GM18519 (cell line): ENCODE measurements around the gene DDX55.
A peak's percentile ranks its signal among the peaks of the same experiment; 100 is the strongest.
"Not testable (repeated sequence)": the region's sequence is repeated elsewhere in the genome, so short reads cannot be mapped to it uniquely, and the experiment has no call there.

Experiments
- ATAC-seq: cut with Tn5 transposase; IDR thresholded peaks from one replicate; pipeline ENCODE4 v1.9.1; 2021; ENCODE audit warnings: mild to moderate bottlenecking, moderate library complexity; ENCODE audit not compliant: unreplicated experiment, low FRiP score

The DDX55 gene, protein sequence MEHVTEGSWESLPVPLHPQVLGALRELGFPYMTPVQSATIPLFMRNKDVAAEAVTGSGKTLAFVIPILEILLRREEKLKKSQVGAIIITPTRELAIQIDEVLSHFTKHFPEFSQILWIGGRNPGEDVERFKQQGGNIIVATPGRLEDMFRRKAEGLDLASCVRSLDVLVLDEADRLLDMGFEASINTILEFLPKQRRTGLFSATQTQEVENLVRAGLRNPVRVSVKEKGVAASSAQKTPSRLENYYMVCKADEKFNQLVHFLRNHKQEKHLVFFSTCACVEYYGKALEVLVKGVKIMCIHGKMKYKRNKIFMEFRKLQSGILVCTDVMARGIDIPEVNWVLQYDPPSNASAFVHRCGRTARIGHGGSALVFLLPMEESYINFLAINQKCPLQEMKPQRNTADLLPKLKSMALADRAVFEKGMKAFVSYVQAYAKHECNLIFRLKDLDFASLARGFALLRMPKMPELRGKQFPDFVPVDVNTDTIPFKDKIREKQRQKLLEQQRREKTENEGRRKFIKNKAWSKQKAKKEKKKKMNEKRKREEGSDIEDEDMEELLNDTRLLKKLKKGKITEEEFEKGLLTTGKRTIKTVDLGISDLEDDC

GRCh38 chr12:123601602-123602489, at the start of gene DDX55:
TSS of gene DDX55 (plus strand) at chr12:123602099. CDS start at chr12:123602149, 50 bp downstream.
- peak; percentile 71 for ATAC-seq

- not testable (repeated sequence) for ATAC-seq
These were observed 47.8 kb upstream of the DDX55 start for GRCh38 chr12:123554136-123554535.

GRCh38 chr12:123554843-123555242, 47.1 kb upstream of the DDX55 start:
- ATAC-seq = not testable (repeated sequence)

DNA sequence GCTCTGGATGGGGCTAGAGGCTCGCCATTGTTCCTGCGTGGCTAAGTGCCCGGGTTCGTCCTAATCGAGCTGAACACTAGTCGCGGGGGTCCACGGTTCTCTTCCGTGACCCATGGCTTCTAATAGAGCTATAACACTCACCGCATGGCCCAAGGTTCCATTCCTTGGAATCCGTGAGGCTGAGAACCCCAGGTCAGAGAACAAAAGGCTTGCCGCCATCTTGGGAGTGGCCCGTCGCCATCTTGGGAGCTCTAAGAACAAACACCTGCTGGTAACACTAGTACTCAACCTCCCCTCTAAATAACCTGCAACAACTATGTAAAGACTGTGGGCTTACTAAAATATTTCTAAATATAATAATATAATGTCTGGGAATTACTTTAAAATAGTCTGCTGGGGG, 43.4 kb upstream of the DDX55 start:
- ATAC-seq = not testable (repeated sequence)

GRCh38 chr12:123559468-123559867, 42.4 kb upstream of the DDX55 start:
- ATAC-seq = no peak

DNA sequence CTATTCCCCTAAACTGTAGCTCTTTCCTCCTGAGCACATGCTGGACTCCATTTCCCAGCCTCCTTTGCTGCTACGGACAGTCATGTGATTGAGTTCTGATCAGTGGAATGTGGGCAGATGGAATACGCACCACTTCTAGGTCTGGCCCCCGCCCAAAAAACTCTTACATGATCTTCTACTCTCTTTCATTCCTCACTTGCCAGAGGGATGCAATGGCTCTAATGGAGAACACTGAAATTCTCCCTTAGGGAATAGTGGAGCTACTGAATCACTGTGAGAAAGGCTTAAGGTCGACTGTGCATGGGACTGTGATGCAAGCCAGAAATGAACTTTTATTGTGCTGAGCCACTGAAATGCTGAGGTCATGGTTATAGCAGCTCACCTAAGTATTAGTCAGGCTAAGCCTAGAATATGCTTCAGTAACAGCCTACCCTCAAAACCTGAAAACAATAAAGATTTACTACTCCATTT, 30.5 kb upstream of the DDX55 start:
- ATAC-seq = no peak

DNA sequence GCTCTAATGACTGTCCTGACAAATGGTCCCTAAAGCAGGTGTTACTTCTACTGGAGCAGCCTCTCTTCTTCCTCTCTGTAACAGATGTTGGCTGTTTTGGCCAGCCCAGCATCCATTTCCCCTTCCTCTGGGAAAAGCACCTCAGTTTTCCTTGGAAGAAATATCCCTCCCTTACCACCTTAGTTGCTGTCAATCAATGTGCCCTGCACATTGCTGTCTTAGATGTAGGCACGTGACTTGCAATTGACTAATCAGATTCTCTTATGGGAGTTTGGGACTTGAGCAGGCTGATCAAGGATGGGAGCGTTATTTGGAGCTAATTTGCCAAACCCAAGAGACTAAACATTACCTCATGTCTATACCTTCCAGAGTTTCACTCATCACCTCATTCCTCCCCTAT, 29.5 kb upstream of the DDX55 start:
- no peak for ATAC-seq

GRCh38 chr12:123573870-123574269, 28.0 kb upstream of the DDX55 start:
- no peak for ATAC-seq

GRCh38 chr12:123576611-123577010, 25.3 kb upstream of the DDX55 start:
- no peak for ATAC-seq

DNA sequence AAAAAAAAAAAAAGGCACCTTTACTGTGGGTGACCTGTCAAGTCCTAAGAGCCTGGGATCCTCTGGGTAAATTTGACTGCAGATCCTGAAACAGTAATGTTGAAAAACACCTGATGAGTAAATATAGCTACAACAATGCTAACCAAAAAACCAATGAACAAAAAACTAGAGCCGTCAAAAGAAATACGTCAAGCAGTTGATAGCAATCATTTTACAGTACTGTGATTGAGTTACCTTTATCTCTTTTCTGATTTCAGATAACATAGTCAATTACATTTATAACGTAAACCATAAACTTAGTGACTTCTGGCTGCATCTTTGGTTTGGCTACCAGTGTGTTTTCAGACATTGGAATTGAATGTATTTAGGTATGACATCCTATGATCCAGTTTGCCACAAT, 23.7 kb upstream of the DDX55 start:
- no peak for ATAC-seq

DNA sequence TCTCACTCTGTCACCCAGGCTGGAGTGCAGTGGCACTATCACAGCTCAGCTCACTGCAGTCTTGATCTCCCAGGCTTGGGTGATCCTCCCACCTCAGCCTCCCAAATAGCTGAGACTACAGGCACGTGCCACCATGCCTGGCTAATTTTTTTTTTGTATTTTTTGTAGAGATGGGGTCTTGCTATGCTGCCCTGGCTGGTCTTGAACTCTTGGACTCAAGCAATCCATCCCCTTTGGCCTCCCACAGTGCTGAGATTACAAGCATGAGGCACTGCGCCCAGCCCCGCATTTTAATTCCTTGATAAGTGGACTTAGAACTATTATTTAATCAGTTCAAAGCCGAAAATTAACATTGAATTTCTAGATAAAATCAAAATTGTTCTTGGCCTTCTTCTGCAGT, 23.1 kb upstream of the DDX55 start:
- not testable (repeated sequence) for ATAC-seq

DNA sequence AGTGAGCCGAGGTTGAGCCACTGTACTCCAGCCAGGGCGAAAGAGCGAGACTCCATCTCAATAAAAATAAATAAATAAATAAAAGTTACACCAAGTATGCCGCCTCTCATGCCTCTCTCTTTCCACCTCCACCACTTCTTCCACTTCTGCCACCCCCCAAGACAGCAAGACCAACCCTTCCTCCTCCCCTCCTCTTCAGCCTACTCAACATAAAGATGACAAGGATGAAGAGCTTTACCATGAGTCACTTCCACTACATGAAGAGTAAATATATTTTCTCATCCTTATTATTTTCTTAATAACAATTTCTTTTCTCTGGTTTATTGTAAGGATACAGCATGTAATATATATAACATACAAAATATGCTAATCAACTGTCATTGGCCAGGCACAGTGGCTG, 21.1 kb upstream of the DDX55 start:
- ATAC-seq = no peak

DNA sequence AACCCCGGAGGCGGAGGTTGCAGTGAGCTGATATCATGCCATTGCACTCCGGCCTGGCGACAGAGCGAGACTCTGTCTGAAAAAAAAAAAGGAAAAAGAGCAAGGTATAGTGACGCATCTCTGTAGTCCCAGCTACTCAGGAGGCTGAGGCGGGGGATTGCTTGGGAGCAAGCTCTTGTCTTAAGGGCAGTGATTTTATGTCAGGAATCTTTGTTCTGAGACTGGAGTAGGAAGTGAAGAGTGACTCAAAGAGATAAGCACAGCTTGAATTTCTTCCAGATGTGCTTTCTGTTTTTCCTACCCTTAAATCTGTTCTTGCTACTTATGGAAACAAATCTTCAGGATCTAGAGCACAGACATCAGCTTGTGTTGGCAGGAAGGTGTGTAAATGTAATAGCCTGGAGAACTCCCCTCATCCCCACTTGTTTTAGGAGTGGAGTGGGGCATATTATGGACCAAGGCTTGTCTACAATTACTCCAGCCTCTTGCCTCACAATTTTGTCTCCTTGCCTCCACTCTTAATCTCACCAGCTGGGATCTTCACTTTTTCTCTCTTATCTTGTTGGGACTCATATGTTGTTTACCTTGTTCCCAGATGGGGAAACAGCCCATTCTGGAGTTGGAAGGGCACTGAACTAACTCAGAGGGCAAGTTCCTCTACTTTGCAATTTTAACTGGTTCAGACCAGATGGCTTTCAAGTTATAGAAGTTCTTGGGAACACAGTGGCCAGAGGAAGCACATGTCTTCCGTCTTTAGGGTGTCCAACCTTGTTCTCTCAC, 10.0 kb upstream of the DDX55 start:
- no peak for ATAC-seq

DNA sequence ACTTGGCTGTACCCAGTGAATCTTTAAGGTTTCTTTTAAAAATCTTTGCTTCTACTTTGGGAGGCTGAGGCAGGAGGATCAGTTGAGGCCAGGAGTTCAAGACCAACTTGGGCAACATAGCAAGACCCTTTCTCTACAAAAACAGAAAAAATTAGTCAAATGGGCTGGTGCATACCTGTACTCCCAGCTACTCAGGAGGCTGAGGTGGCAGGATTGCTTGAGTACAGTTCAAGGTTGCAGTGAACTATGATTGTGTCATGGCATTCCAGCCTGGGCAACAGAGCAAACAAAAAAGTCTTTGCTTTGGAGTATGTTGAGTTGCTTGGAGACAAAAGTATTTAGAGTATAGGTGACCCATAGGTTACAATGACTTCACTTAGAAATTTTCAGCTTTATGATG, 6.2 kb upstream of the DDX55 start:
- ATAC-seq = no peak

DNA sequence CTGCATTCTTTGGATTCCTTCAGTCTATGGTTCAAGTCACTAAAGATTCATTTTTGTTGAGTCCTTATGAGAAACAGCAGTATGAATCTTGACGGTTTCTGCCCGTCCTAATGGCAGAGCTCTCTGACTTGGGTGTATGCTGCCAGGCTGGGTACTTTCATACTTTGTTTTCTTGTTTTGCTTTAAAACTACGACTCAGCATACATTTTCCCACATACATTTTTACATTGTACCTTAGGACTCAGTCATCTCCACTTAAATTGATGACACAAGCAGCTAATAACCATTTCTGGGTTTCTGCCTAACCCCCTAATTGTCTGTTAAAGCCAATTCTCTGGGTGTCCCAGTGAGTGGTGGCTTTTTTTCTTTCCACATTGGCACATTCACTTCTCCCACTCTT, 4.8 kb upstream of the DDX55 start:
- no peak for ATAC-seq

DNA sequence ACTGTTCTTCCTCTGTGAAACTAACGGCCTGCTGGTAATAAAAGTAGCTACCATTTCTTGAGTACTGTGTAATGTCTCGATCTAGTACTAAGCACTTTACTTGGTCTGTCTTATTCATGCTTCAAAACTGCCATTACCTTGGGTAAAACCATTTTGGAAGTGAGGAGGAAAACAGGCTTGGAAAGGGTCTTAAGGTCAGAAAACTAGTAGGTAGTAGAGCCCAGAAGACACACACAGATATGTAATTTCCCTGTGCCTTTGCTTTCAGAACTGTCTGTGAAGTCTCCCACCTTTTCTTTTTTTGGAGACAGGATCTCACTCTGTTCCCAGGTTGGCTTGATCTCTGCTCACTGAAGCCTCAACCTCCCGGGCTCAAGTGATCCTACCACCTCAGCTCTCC, 3.4 kb upstream of the DDX55 start:
- no peak for ATAC-seq

DNA sequence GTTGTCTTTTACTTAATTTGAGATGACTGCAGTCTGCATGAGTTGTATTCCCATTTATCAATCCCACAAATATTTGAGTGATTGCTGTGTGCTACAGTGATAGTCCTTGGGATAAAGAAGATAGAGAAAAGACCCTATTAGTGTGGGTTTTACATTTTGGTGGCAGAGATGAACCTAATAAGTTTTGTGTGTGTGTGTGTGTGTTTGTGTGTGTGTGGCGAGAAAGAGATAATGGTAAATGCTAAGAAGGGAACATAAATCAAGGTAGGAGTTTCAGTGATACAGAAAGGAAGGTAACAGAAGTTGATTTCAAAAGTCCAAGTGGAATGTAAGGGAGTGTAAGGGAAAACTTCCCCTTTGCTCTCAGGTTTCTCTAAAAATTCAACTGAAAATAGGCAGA, 2.6 kb upstream of the DDX55 start:
- ATAC-seq = no peak

- no peak for ATAC-seq
These were observed 2.2 kb upstream of the DDX55 start for GRCh38 chr12:123599721-123600120.

- no peak for ATAC-seq
These were observed 824 bp downstream of the DDX55 start for GRCh38 chr12:123602651-123603195.

DNA sequence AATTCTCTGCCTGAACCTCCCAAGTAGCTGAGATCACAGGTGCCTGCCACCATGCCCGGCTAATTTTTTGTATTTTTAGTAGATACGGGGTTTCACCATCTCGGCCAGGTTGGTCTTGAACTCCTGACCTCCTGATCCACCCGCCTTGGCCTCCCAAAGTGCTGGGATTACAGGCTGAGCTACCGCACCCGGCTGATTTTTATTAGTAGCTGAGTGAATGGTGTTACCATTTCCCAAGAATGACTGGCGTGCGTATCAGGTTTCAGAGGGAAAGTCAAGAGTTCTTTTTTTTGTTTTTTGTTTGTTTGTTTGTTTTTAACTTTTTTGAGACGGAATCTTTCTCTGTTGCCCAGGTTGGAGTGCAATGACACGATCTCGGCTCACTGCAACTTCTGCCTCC, 1.6 kb downstream of the DDX55 start:
- not testable (repeated sequence) for ATAC-seq
